ENCODE measurements around the gene DOCK10.
A peak's percentile ranks its signal among the peaks of the same experiment; 100 is the strongest.

DOCK10 gene

DNA sequence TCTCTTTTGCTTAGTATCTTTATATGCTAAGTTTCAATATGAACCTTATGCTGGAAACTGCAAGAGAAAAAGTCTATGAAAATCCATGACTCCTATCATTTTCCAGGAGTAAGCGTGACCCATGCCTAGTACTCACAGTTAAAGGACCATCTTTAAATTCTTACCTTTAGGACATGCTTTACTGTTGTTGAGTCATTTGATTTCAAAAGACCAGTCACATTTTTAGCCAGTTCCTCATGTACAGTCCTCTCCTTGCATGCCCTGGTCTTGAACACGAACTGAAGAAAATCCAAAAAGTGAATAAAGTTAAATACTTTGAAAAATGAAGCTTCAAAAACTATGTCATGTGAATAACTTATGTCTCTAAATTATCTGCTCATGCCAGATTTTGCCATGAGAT, 208.3 kb downstream of the DOCK10 start:
- Histone ChIP-seq H3K4me3 (ENCODE audit: low read depth, low read length) (no peak overlapping the region), H3K27ac (ENCODE audit: low read depth, low read length) (no peak overlapping the region), H3K4me1 (ENCODE audit: control insufficient read depth, insufficient read depth, low read length) (no peaks in the 10 kb centered on the region), H3K36me3 (ENCODE audit: control insufficient read depth, insufficient read depth, low read length) (no peaks in the 10 kb centered on the region), H3K9ac (ENCODE audit: low read depth, low read length) (no peak overlapping the region), H3K27me3 (ENCODE audit: control insufficient read depth, insufficient read depth, low read length) (no peaks in the 10 kb centered on the region), H3K9me3 (ENCODE audit: control insufficient read depth, insufficient read depth, low read length) (no peaks in the 10 kb centered on the region)

- H3K4me3 ChIP-seq (ENCODE audit: low read depth, low read length): no peak overlapping the region
- no peaks in the 10 kb centered on the region for H3K9me3 ChIP-seq (ENCODE audit: control insufficient read depth, insufficient read depth, low read length)
- no peaks in the 10 kb centered on the region for H3K4me1 ChIP-seq (ENCODE audit: control insufficient read depth, insufficient read depth, low read length)
- H3K36me3 ChIP-seq (ENCODE audit: control insufficient read depth, insufficient read depth, low read length): no peaks in the 10 kb centered on the region
- no peaks in the 10 kb centered on the region for H3K27me3 ChIP-seq (ENCODE audit: control insufficient read depth, insufficient read depth, low read length)
- H3K9ac ChIP-seq (ENCODE audit: low read depth, low read length): no peak overlapping the region
- H3K27ac ChIP-seq (ENCODE audit: low read depth, low read length): no peak overlapping the region
These were observed 210.1 kb downstream of the DOCK10 start for GRCh38 chr2:224832207-224832606.

GRCh38 chr2:224831530-224831929, 210.7 kb downstream of the DOCK10 start:
- Histone ChIP-seq H3K9ac (ENCODE audit: low read depth, low read length) (no peak overlapping the region), H3K4me3 (ENCODE audit: low read depth, low read length) (no peak overlapping the region), H3K27ac (ENCODE audit: low read depth, low read length) (no peak overlapping the region), H3K9me3 (ENCODE audit: control insufficient read depth, insufficient read depth, low read length) (no peaks in the 10 kb centered on the region), H3K36me3 (ENCODE audit: control insufficient read depth, insufficient read depth, low read length) (no peaks in the 10 kb centered on the region), H3K27me3 (ENCODE audit: control insufficient read depth, insufficient read depth, low read length) (no peaks in the 10 kb centered on the region), H3K4me1 (ENCODE audit: control insufficient read depth, insufficient read depth, low read length) (no peaks in the 10 kb centered on the region)

DNA sequence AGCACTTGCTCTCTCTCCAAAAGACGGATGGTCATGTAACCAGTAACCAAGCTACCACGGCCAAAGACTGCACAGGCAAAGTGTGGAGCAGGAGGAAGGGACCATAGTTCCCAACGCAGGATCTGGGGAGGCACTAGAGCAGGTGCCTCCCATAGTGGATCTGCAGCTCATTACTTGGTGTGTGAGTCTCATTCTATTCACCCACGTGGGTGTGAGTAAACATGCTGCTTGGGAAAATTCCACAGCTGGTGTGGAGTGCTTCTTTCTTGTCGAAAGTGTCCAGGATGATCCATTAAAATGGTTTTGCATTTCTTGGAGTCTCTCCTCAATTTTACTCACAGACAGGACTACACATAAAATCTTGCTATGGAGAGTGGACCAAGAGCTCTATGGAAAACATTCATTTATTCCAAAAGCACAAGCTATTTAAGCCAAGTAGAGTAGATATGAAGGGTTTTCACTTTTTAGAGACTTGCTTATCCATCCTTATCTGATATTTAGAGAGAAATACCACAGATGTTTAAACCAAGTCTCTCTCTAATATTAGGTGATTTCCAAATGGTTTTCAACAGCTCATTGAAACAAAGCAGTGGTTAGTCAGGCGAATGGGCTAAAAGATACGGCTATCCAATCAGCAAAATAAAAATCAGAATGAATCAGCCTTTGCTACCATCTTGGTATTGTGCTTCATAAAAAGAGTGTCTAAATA, 221.8 kb downstream of the DOCK10 start:
- Histone ChIP-seq H3K4me1 (ENCODE audit: control insufficient read depth, insufficient read depth, low read length) (no peaks in the 10 kb centered on the region), H3K4me3 (ENCODE audit: low read depth, low read length) (no peak overlapping the region), H3K36me3 (ENCODE audit: control insufficient read depth, insufficient read depth, low read length) (no peaks in the 10 kb centered on the region), H3K27ac (ENCODE audit: low read depth, low read length) (no peak overlapping the region), H3K9ac (ENCODE audit: low read depth, low read length) (no peak overlapping the region), H3K27me3 (ENCODE audit: control insufficient read depth, insufficient read depth, low read length) (no peaks in the 10 kb centered on the region), H3K9me3 (ENCODE audit: control insufficient read depth, insufficient read depth, low read length) (no peaks in the 10 kb centered on the region)

DNA sequence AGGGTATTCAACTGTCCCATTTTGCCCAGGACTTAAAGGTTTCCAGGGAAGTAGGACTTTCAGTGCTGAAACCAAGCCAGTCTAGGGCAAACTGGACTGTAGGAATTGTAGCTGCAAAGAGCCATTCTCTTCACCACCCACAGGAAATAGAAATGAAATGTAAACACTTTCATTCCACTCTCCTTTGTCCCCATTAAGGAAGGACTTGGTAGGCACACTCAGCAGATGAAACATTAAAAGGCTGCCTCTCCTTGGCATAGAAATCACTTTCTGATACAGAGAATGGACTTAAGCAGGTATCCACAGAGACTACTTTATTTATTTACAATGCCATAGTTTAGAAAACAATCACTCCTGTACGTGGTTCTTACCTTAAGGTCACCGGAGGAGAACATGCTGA, 223.2 kb downstream of the DOCK10 start:
- Histone ChIP-seq H3K27ac (ENCODE audit: low read depth, low read length) (no peak overlapping the region), H3K9ac (ENCODE audit: low read depth, low read length) (no peak overlapping the region), H3K9me3 (ENCODE audit: control insufficient read depth, insufficient read depth, low read length) (no peaks in the 10 kb centered on the region), H3K4me1 (ENCODE audit: control insufficient read depth, insufficient read depth, low read length) (no peaks in the 10 kb centered on the region), H3K27me3 (ENCODE audit: control insufficient read depth, insufficient read depth, low read length) (no peaks in the 10 kb centered on the region), H3K4me3 (ENCODE audit: low read depth, low read length) (no peak overlapping the region), H3K36me3 (ENCODE audit: control insufficient read depth, insufficient read depth, low read length) (no peaks in the 10 kb centered on the region)

DNA sequence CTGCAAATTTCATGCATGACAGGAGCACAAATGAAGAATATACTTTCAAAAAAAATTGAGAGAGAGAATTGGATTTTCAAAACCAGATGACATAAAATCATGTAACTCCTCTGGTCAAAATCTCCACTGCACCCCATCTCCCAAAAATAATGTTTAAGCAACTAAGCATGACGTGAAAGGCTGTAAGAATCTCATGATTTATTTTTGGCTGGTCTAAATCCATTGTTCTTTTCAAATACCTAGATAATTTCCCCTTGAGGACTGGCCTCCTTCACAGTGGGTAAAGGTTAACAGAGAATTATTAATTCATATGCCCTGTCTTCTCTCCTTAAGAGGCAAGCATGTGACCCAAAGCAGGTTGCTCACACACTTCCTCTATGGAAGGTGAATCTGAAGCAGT, 224.6 kb downstream of the DOCK10 start:
- H3K27me3 ChIP-seq (ENCODE audit: control insufficient read depth, insufficient read depth, low read length): no peaks in the 10 kb centered on the region
- no peaks in the 10 kb centered on the region for H3K4me1 ChIP-seq (ENCODE audit: control insufficient read depth, insufficient read depth, low read length)
- H3K9ac ChIP-seq (ENCODE audit: low read depth, low read length): no peak overlapping the region
- H3K9me3 ChIP-seq (ENCODE audit: control insufficient read depth, insufficient read depth, low read length): no peaks in the 10 kb centered on the region
- H3K36me3 ChIP-seq (ENCODE audit: control insufficient read depth, insufficient read depth, low read length): no peaks in the 10 kb centered on the region
- no peak overlapping the region for H3K4me3 ChIP-seq (ENCODE audit: low read depth, low read length)
- H3K27ac ChIP-seq (ENCODE audit: low read depth, low read length): no peak overlapping the region

- H3K4me1 ChIP-seq (ENCODE audit: control insufficient read depth, insufficient read depth, low read length): no peaks in the 10 kb centered on the region
- no peak overlapping the region for H3K9ac ChIP-seq (ENCODE audit: low read depth, low read length)
- no peak overlapping the region for H3K27ac ChIP-seq (ENCODE audit: low read depth, low read length)
- H3K4me3 ChIP-seq (ENCODE audit: low read depth, low read length): no peak overlapping the region
- H3K27me3 ChIP-seq (ENCODE audit: control insufficient read depth, insufficient read depth, low read length): no peaks in the 10 kb centered on the region
- no peaks in the 10 kb centered on the region for H3K36me3 ChIP-seq (ENCODE audit: control insufficient read depth, insufficient read depth, low read length)
- H3K9me3 ChIP-seq (ENCODE audit: control insufficient read depth, insufficient read depth, low read length): no peaks in the 10 kb centered on the region
These were observed 225.5 kb downstream of the DOCK10 start for GRCh38 chr2:224816816-224817215.

GRCh38 chr2:224813578-224813977, 228.7 kb downstream of the DOCK10 start:
- Histone ChIP-seq H3K4me1 (ENCODE audit: control insufficient read depth, insufficient read depth, low read length) (no peaks in the 10 kb centered on the region), H3K36me3 (ENCODE audit: control insufficient read depth, insufficient read depth, low read length) (no peaks in the 10 kb centered on the region), H3K27ac (ENCODE audit: low read depth, low read length) (no peak overlapping the region), H3K9ac (ENCODE audit: low read depth, low read length) (no peak overlapping the region), H3K4me3 (ENCODE audit: low read depth, low read length) (no peak overlapping the region), H3K27me3 (ENCODE audit: control insufficient read depth, insufficient read depth, low read length) (no peaks in the 10 kb centered on the region), H3K9me3 (ENCODE audit: control insufficient read depth, insufficient read depth, low read length) (no peaks in the 10 kb centered on the region)

DNA sequence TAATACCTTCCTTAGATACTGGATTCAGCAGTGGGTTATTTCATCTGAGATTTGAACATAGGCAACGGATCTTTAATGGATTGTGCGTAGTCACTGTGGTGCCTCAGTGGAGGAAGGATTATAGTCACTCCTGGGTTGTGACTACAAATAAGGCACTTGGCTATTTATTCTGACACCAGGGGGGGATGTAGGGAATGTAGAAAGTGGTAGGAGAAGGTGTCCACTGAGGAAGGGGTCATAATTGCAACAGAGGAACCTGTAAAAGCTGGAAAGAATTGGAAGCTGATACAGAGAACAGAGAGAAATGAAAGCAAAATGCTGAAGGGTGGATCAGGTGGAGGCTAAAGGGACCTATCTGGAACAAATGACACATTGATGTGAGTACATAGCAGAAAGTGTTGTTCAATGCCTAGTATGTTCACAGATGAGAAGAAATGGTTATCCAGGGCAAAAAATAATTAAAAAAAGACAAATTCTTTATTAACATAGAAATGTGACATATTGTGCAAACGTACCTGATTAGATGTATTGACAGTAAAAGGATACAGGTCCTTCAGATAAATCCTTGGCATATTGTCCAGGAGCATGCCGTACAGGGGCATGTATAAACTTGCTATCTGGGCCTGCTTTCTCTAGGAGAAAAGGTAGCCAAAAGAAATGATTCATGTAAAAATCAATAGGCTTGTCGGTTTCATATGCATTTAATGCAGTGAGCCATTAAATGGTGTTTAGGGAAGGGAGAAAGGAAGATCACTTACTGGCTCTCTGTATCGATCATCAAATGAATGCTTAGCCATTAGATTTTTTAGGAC, 234.9 kb downstream of the DOCK10 start:
- Histone ChIP-seq H3K27ac (ENCODE audit: low read depth, low read length) (no peak overlapping the region), H3K9ac (ENCODE audit: low read depth, low read length) (no peak overlapping the region), H3K4me1 (ENCODE audit: control insufficient read depth, insufficient read depth, low read length) (no peaks in the 10 kb centered on the region), H3K27me3 (ENCODE audit: control insufficient read depth, insufficient read depth, low read length) (no peaks in the 10 kb centered on the region), H3K36me3 (ENCODE audit: control insufficient read depth, insufficient read depth, low read length) (no peaks in the 10 kb centered on the region), H3K9me3 (ENCODE audit: control insufficient read depth, insufficient read depth, low read length) (no peaks in the 10 kb centered on the region), H3K4me3 (ENCODE audit: low read depth, low read length) (no peak overlapping the region)

DNA sequence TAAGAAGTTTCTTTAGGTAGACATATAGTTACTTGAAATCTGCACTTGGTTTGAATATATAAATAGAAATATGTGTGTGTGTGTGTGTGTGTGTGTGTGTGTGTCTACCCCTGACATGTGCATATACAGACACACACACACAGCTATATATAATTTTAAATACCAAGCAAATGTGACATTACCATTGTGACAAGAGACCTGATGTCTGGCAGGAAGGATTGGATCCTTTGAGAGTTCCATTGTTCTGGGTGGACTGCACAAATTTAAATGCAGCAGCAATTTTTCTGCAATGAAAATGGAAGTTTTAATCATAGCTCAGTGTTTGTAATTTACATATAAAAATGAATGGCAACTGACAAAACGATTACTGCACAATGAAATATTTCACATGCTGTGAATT, 238.3 kb downstream of the DOCK10 start:
- no peak overlapping the region for H3K27ac ChIP-seq (ENCODE audit: low read depth, low read length)
- no peaks in the 10 kb centered on the region for H3K4me1 ChIP-seq (ENCODE audit: control insufficient read depth, insufficient read depth, low read length)
- no peaks in the 10 kb centered on the region for H3K36me3 ChIP-seq (ENCODE audit: control insufficient read depth, insufficient read depth, low read length)
- H3K9ac ChIP-seq (ENCODE audit: low read depth, low read length): no peak overlapping the region
- no peaks in the 10 kb centered on the region for H3K9me3 ChIP-seq (ENCODE audit: control insufficient read depth, insufficient read depth, low read length)
- no peaks in the 10 kb centered on the region for H3K27me3 ChIP-seq (ENCODE audit: control insufficient read depth, insufficient read depth, low read length)
- H3K4me3 ChIP-seq (ENCODE audit: low read depth, low read length): no peak overlapping the region

DNA sequence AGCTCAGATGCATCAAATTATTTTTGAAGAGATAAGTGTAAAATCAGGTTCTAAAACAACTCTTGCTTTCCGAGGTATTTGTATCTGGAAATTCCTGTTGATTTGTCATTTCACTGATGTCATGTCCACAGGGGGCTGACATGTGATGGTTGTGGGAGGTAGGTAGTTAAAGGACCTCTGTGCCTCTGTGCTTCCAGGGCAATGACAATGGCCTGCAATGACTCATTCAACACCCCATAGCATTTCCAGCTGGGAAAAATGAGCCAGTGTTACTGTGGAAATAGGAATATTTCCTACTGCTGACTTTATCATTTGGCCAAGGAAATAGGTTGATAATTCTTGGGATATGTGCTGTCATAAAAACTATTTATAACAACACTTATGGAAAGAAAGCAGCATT, 239.9 kb downstream of the DOCK10 start:
- Histone ChIP-seq H3K4me3 (ENCODE audit: low read depth, low read length) (no peak overlapping the region), H3K36me3 (ENCODE audit: control insufficient read depth, insufficient read depth, low read length) (no peaks in the 10 kb centered on the region), H3K9ac (ENCODE audit: low read depth, low read length) (no peak overlapping the region), H3K27ac (ENCODE audit: low read depth, low read length) (peak overlapping the region; percentile 76), H3K27me3 (ENCODE audit: control insufficient read depth, insufficient read depth, low read length) (no peaks in the 10 kb centered on the region), H3K4me1 (ENCODE audit: control insufficient read depth, insufficient read depth, low read length) (no peaks in the 10 kb centered on the region), H3K9me3 (ENCODE audit: control insufficient read depth, insufficient read depth, low read length) (no peaks in the 10 kb centered on the region)
